HG03575 (cell line): ENCODE data around the gene SPART.
"Not testable (repeated sequence)": the region's sequence is repeated elsewhere in the genome, so short reads cannot be mapped to it uniquely, and the experiment has no call there.

Experiments used
- ATAC-seq: cut with Tn5 transposase; IDR thresholded peaks from one replicate; pipeline ENCODE4 v1.9.1; 2021; ENCODE audit not compliant: unreplicated experiment, insufficient number of reproducible peaks, low FRiP score; ENCODE audit errors: extremely low read depth

The SPART gene

GRCh38 chr13:36355632-36356031, 9.4 kb upstream of the SPART start:
- ATAC-seq, result no peak

- no peak for ATAC-seq
Observed at GRCh38 chr13:36354842-36355623, 8.8 kb upstream of the SPART start.

GRCh38 chr13:36353001-36353400, 6.8 kb upstream of the SPART start:
- ATAC-seq, result no peak

- no peak for ATAC-seq
Observed at GRCh38 chr13:36352350-36352749, 6.2 kb upstream of the SPART start.

GRCh38 chr13:36347531-36348210, 1.5 kb upstream of the SPART start:
- no peak for ATAC-seq

GRCh38 chr13:36345438-36346221, 564 bp downstream of the SPART start:
- no peak for ATAC-seq

GRCh38 chr13:36344886-36345437, 1.2 kb downstream of the SPART start:
- no peak for ATAC-seq

GRCh38 chr13:36344173-36344572, 2.0 kb downstream of the SPART start:
- ATAC-seq, result no peak

- no peak for ATAC-seq
Observed at GRCh38 chr13:36343766-36344165, 2.4 kb downstream of the SPART start.

GRCh38 chr13:36342715-36343114, 3.5 kb downstream of the SPART start:
- no peak for ATAC-seq

- no peak for ATAC-seq
Observed at GRCh38 chr13:36341718-36342117, 4.5 kb downstream of the SPART start.

GRCh38 chr13:36339600-36340155, 6.5 kb downstream of the SPART start:
- no peak for ATAC-seq

GRCh38 chr13:36337938-36338641, 8.1 kb downstream of the SPART start:
- no peak for ATAC-seq

- no peak for ATAC-seq
Observed at GRCh38 chr13:36332986-36333385, 13.2 kb downstream of the SPART start.

- not testable (repeated sequence) for ATAC-seq
Observed at GRCh38 chr13:36332255-36332654, 13.9 kb downstream of the SPART start.

- no peak for ATAC-seq
Observed at GRCh38 chr13:36331280-36331679, 14.9 kb downstream of the SPART start.

- no peak for ATAC-seq
Observed at GRCh38 chr13:36329361-36329760, 16.8 kb downstream of the SPART start.

GRCh38 chr13:36328821-36329220, 17.4 kb downstream of the SPART start:
- no peak for ATAC-seq

- ATAC-seq, result no peak
Observed at GRCh38 chr13:36325912-36326311, 20.3 kb downstream of the SPART start.
